NCI-H510A treated with DMSO at 0.1 percent for 48 hours (cell line): Measurements from ENCODE around the gene FAM114A1.

Experiments
- DNase-seq: peaks from one replicate; lab custom pipeline; 2025; lab: John Stamatoyannopoulos, UW

Gene FAM114A1

DNA sequence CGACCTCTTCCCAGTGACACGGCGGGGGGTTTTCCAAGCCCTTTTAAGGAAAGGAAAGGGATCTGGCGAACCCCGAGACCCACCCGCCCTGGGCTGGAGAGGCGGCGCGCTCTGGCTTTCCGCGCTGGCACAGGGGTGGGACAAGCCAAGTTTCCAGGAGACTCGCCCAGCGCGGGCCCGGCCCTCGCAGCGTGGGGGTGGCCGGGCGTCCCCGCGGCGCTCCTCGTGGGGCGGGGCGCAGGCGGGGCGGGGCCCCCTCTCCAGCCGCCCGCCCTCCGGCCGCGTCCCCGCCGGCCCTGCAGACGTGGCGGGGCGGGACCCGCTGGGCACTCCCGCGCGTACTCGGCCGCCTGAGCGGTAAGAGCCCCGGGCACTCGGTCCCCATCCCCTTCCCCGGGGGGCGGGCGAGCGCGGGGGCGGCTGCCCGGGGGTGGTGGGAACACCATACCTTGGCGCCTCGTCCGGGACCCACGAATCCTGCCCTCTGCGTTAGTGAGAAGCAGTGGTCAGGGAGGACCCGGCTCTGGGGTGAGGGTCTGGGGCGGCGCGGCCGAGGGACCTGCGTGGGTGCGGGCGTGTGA, at the start of gene FAM114A1:
TSS of gene FAM114A1 (plus strand) at position 329 of the 581 bp plus-strand sequence. CDS start 10,273 bp downstream, outside the sequence.
- peak; percentile 59 for DNase-seq

DNA sequence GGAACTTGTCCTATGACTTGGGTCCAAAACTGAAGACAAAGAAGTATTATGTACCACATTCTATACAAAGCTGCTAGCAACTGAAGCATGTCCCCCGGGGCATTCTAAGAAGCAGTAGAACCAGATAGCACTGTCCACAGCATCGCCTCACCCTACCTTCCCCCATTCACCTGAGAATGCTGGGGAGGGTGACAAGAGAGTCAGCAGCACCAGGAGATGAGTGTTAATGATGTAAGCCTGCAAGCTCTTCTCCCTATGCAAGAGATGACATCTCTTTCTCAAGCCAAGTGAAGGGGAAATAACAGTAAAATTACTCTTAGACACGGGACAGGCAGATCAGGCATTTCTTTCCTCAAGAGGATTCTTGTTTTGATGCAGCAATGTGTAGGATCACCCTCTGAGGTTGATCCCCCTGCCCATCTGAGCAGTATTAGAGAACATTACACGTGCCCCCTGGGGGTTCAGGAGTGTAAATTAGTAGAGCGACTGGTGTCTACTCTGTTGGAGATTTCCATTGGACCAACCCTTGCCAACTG, 49.1 kb upstream of the FAM114A1 start:
- DNase-seq: no peak

DNA sequence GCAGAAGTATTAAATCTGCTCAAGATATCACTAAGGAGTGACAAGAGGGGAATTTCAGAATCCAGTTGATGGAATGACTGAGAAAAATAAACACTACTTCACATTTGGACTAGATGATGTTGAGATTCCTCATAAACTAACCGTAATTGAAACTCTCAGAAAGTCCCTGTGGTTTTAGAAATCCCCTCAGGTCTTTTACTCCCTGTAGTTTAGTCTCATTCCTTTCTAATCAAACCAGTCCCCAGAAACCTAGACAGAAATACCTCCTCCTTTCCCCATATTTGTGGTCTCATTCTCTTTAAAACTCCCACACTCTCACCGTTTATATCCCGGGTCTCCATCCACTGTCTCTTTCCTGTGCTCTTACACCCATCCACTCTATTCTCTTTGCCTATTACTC, 48.0 kb upstream of the FAM114A1 start:
- no peak for DNase-seq

DNA sequence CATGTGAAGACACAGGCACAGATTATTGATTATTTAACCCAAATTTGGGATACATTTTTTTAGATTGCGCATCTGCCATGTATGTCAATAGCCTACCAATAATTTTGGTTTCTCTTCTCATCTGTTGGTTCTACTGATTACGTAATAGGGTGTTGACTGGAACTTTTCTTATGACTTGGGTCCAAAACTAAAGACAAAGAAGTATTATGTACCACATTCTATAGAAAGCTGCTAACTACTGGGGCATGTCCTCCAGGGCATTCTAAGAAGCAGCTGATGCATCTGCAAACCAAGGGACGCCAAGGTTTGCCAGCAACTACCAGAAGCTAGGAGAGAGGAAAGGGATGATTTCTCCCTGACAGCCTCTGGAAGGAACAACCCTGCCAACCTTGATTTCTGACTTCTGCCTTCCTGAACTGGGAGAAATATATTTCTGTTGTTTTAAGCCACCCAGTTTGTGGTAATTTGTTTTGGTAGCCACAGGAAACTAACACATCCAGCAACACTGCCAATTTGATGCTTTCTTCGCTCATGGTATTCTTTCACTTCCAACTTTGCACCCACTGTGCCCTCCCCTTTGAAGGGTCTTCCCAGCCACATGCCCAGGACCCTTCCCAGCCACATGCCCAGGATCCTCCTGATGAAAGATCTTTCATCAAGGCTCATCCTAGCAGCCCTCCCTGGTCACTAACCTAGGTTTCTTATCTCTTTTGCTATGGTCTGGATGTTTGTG, 47.1 kb upstream of the FAM114A1 start:
- no peak for DNase-seq

DNA sequence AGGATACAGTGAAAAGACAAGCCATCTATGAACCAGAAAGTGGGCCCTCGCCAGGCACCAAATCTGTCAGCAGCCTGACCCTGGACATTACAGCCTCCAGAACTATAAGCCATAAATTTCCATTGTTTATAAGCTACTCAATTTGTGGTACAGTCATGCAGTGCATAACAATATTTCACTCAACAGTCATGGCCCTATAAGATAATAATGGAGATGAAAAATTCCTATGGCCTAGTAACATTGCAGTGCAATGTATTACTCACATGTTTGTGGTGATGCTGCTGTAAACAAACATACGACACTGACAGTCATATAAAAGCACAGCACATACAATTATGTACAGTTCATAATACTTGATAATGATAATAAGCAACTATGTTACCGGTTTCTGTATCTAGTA, 45.9 kb upstream of the FAM114A1 start:
- DNase-seq: no peak

DNA sequence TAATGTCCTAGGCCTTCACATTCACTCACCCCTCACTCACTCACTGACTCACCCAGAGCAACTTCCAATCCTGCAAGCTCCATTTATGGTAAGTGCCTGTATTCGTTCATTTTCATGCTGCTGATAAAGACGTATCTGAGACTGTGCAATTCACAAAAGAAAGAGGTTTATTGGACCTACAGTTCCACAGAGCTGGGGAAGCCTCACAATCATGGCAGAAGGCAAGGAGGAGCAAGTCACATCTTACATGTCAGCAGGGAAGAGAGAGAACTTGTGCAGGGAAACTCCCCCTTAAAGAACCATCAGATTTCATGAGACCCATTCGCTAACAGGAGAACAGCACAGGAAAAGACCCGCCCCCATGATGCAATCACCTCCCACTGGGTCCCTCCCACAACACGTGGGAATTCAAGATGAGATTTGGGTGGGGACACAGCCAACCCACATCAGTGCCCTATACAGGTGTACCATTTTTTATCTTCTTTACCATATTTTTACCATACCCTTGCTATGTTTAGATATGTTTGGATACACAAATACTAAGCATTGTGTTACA, 44.8 kb upstream of the FAM114A1 start:
- DNase-seq: no peak

DNA sequence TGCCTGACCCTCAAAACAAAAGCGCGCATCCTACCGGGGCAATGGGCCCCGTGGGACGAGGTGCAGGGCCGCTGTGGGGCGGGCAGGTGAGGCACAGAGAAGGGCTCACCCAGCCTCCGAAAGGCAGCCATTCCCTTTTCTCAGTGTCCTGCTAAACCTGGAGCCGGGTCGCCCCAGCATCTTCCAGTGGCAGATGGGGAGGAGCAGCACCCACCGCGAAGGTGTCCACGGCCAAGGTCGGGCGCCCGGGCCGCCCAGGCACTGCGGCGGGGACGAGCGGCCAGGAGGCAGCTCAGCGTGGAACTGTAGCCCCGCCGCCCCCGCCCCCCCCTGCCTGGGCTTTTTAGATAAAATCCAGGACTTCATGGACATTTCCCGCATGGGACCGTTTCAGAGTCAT, 43.8 kb upstream of the FAM114A1 start:
- no peak for DNase-seq

DNA sequence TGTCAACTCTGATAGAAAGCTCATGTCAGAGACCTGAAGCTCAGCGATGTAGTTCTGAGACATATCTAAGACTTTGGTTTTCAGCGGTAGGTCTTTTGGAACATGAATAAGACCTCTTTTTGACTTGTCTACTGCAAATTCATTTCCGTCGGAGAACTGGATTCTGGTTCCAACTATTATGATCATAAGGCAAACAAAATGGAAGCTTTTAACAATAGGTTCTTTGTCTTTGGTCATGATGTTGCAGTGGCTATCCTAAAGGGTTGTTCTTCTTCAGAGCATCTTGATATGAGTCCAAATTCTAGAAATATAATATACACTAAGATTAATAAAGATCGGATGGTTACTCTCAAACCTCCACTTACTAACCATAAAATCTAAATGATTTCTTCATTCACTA, 38.4 kb upstream of the FAM114A1 start:
- no peak for DNase-seq

DNA sequence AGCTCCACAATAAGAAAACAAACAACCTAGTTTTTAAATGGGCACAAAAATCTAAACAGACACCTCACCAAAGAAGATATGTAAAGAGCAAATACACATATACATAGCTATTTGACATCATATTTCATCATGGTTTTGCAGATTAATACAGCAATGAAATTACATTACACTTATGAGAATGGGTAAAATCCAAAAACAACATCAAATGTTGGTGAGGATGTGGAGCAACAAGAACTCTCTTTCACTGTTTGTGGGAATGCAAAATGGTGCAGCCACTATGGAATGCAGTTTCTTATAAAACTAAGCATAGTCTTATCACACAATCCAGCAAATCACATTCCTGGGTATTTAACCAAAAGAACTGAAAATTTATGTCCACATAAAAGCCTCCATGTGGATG, 36.0 kb upstream of the FAM114A1 start:
- no peak for DNase-seq

DNA sequence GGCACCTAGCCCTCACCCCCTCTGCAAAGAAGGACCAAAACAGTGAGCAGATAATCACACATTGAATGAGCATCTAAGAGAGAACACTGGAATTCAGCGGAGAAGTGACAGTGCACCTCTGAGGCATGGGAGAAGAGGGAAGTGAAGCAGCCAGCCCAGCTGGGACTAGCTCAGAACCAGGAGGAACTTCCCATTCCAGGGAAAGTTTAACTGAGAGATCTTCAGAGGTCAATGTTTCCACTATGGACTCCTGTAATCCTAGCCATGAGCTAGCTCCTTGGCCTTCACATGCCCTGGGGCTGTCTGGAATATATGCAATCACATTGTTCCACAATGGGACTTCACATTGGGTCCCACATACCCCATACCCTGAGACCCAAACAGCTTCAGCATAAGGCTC, 35.4 kb upstream of the FAM114A1 start:
- no peak for DNase-seq

DNA sequence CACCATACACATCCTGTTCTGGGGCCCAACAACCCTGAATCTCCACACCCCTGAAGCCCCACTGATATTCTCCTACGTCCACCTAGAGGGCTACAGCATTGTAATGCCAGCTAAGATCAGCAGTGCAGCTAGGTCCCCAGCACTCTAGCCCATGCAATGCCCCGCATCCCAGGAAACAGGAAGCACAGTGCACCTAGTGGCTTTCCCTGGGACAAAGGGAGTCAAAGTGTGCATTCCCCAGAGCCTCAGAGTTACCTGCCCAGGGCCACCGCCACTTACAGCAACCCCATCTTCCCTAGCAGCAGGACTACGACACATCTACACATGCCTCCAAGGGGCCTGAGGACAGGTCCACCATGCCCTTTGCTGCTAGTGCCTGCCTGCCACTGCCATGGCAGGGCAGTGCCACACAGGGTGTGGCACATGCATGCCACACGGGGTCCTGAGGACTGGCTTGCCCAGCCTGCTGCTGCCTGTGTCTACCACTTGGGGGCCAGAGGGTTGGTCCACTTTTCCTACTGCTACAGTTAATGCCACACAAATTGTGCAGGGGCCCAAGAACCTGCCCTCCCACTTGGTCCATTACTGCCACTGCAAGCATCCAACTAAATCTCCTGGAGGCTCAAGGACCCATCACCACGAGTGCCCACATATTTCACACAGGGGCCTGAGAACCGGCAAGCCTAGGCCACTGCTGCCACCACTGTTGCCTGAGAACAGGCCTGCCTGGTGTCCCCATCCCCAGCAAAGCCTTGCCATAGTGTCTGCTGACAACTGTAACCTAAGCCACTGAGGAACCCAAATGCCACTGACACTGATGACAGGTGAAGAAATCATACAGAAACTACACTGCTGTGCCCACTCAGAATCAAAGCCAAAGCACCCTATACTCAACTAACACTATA, 34.7 kb upstream of the FAM114A1 start:
- no peak for DNase-seq

DNA sequence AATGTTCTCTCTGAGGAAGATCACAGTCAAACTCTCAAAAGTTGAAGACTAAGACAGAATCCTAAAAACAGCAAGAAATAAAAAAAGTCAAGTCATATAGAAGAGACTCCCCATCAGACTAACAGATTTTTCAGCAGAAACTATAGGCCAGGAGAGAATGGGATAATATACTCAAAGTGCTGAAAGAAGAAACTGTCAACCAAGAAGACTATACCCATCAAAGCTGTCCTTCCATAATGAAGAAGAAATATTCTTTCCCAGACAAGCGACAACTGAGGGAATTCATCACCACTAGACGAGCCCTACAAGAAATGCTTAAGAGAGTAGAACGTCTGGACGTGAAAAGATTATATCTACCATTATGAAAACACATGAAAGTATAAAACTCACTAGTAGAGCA, 33.0 kb upstream of the FAM114A1 start:
- DNase-seq: no peak

DNA sequence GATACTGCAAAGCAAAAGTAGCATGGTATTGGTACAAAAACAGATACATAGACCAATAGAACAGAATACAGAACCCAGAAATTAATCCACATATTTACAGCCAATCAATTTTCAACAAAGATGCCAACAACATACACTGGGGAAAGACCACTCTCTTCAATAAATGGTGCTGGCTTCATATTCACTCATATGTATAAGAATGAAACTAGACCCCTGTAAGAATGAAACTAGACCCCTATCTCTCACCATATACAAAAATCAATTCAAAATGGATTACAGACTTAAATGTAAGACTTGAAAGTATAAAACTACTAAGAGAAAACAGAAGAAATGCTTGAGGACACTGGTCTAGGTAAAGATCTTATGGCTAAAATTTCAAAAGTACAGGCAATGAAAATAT, 30.3 kb upstream of the FAM114A1 start:
- DNase-seq: no peak

DNA sequence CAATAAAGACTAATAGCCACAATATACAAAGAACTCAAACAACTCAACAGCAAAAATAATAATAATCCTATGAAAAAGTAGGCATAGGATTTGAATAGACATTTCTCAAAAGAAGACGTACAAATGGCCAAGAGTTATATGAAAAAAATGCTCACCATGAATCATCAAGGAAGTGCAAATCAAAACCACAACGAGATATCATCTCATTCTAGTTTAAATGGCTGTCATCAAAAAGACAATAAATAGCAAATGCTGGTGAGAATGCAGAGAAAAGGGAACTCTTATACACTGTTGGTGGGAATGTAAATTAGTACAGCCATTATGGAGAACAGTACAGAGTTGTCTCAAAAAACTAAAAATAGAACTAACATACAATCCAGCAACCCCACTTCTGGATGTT, 29.8 kb upstream of the FAM114A1 start:
- DNase-seq: no peak

DNA sequence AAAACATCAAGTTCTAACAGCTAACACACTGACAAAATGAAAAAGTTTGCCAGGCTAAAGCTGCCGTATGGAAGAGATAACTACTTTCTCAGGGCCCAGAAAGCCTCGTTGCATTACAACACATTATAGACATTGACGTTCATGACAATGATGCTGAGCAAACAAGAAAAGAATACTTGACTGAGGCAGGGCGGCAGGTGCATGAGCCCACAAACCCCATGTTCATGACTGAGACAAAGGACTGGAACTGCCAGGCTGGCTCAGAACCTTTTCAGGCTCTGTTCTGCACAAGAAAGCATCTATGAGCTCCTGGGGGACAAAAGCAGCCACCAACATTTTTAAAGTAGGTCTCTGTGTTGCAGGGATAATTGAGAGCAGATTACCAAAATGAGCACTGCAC, 24.6 kb upstream of the FAM114A1 start:
- peak; percentile 91 for DNase-seq

DNA sequence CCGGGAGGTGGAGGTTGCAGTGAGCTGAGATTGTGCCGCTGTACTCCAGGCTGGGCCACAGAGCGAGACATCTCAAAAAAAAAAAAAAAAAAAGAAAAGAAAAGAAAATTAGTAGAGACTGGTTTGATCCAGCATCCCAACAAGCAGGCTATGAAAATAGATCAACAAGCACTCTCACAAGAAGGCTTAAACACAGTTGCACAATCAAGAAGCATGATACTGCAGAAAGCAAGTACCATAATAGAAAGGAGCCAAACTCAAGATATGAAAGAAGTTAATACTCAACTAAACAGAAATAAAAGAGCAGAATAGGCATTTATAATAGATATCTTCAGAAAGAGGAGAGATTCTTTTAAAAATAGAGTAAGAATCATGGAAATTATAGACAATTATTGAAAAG, 21.6 kb upstream of the FAM114A1 start:
- no peak for DNase-seq

DNA sequence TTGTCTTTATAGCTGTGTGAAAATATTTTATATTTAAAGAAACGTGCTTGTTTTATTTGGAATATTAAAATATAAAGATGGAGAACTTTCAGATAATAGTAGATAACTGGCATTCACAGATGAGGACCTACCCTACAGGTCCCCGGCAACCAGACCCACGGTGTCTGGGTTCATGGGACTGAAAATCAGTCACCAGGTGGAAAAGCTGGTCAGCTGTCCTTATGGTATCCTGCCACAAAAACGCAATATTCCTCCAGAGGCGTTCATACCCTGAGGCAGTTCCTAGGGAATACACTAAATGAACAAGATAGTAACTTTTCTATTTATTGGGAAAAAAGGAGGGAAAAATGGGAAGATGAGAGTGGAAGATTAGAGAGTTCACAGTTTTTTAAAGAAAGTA, 12.1 kb upstream of the FAM114A1 start:
- no peak for DNase-seq

DNA sequence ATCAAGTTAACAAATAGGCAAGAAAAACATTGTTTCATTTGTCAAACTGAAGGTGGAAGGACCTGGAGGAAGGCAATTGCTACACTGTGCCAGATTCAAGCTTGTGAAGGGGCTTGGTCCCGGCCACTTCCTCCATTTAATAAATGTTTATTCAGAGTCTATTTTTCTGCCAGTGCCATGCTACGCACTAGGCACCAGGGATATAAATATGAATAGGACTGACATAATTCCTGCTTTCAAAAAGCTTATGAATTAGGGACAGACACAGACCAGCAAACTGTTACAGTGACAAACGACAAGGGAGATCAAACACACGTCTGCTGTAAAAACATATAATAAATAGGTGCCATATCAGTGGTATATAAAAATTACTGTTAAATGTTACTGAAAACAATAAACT, 11.6 kb upstream of the FAM114A1 start:
- no peak for DNase-seq

DNA sequence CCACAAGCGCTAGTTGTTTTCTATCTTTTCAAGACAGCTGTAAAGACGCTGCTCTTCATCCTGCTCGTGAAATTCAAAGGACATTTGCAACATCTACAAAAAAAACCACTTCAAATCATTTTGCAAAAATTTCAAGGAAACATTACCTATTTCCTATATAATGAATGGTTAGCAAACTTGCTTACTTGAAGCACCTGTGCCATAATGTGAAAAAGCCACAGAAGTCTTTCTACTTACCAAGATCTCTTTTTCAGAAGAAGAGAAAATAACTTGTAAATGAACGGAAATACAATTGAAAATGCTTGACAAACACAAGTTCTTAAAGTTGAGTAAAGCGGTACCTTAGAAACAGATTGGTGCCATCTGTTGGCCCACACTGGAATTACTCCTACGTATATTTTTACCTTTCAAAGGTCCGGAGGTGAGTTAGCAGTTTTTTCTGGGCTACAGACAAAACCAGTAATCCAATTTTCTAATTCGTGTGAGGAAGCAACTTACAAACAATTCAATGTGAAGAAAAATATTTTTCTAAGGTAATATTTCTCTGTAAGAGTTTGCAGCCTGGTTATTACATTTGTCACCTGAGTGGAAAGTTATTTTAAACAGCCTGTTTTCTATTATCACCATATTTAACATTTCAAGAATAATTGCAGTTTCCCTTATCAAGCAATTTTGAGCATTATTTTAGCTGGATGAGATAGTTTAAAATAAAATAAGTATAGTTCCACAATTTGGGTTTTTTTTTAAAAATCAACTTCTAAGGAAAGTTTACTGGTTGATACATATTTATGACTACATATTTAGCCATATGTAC, 10.9 kb upstream of the FAM114A1 start, which contains the start of gene TLR6:
TSS of gene TLR6 (minus strand) at position 294 of the 814 bp plus-strand sequence. CDS start 27,344 bp downstream, outside the sequence.
- peak; percentile 82 for DNase-seq

DNA sequence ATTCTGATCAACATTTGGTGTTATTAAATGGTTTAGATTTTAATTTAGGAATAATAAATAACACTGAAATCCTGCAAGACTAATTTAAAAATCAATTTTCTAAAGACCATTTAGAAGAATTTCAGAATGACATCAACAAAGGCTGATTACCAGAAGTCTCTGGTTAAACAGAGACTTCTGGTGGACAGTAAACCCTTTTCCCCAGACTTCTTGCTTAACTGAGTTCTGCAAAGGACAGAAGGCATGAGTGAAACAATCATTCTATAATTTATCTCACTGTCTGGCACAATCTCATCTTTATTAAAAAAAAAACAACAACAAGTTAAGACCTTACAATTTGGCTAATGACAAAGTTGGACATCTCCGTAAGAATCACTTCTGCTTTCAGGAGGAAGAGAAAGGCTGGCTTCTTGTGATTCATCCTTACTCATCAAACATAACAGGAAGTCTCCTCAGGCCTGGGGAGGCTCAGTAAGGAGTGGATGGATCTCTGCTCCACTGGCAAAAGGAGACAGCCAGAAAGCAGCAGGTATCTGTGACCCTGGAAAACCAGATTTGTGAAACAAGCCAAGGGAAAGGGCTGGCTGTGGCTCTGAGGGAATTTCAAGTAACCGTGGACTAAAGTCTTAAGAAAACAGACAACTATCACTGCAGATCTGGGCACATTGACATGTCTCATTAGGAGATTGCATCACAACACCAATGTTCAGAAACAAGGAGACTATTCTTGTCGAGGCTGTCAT, 10.1 kb upstream of the FAM114A1 start:
- no peak for DNase-seq

DNA sequence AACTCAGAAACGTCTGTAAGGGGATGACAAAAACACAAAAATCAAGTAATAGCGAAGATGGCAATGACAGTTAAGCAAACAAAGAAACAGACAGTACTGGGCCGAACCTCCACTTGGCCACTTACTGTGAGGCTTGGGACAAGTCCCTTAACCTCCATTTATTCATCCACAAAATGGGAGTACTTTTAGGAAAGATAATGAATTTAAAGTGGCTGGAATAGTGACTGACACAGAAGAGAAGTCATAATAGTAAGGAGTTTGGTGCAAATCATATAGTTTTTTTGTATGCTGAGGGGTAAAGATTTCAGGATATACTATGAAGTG, 9.5 kb upstream of the FAM114A1 start:
- DNase-seq: no peak
